Measurements from ENCODE around the gene NDEL1.

The NDEL1 gene

DNA sequence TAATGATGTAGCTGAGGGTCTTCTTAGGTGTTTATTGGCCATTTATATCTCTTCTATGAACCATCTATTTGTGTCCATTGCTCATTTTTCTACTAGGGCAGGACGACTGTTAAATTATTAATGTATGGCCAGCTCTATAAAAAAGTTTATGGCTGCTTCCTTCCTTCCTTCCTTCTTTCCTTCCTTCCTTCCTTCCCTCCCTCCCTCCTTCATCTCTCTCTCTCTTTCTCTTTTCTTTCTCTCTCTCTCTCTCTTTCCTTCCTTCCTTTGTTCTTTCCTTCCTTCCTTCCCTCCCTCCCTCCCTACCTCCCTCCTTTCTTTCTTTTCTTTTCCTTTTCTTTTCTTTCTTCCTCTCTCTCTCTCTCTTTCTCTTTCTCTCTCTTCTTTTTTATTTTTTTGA is 17.2 kb upstream of the NDEL1 start:
- no peak for DNase-seq

- no peak for DNase-seq
Measured at GRCh38 chr17:8419305-8419704, 16.4 kb upstream of the NDEL1 start.

GRCh38 chr17:8420041-8420934 is 15.4 kb upstream of the NDEL1 start:
- DNase-seq = no peak

GRCh38 chr17:8421571-8421970 is 14.1 kb upstream of the NDEL1 start:
- no peak for DNase-seq

DNA sequence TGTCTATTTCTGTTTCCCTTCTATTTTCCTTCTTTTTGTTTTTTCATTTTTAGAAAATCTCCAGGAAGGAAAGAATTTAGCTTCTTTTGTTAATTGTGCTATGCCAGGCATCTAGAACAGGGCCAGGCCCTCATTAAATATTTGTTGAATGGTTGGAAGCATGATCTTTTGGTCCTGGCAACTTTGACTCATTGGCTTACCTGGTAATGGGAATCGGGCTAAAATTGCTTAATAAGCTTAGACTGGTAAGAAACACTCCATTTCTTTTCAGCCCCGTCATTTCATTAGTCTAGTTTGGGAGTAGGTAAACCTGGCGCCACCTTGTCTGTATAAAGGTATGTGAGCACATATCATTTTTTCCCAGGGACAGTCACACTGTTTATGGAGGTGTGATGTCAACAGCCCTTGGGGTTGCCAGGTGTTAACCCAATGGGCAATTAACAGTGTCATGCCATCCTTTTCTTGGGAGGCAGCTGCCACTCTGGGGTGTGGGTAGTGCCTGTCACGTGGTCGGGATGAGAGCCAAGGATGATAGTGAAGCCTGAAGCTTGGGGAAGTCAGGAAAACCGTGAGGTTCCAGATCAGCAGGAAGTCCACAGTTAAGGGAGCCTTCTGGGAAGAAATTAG is 9.5 kb upstream of the NDEL1 start:
- DNase-seq = no peak

GRCh38 chr17:8426802-8427201 is 8.9 kb upstream of the NDEL1 start:
- no peak for DNase-seq

DNA sequence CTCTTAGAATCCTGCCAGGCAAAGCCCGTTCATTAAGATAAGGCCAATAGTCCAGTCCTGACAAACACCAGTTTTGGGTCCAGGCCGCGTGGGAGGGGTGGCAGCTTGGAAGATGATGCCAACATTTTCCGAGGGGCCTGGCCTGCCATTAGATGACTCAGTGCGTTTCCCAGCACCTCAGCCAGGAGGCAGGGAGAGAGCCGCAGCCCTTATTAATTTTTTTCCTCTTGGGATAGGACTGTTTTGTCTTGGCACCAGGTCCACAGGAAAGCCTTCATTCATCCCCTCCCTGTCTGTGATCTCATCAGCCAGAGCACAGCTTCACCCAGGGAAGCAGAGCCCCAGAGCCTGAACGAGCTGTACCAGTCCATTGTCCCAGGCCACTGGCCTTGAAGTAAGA is 4.7 kb upstream of the NDEL1 start:
- no peak for DNase-seq

GRCh38 chr17:8436169-8436843 is 622 bp downstream of the NDEL1 start:
- peak; percentile 49 for DNase-seq

GRCh38 chr17:8436844-8437171 is 1.1 kb downstream of the NDEL1 start:
- peak; percentile 24 for DNase-seq

DNA sequence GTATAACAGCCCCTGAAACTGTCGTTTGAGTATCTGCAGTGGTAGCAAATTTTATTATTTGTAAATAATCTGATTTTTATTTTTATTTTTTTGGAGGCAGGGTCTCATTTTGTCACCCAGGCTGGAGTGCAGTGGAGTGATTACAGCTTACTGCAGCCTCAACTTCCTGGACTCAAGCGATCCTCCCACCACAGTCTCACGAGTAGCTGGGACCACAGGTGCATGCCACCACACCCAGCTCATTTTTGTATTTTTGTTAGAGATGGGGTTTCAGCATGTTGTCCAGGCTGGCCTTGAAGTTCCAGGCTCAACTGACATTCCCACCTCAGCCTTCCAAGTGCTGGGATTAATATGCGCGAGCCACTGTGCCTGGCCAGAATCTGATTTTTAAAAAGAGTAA is 2.8 kb downstream of the NDEL1 start:
- DNase-seq = no peak

- no peak for DNase-seq
Measured at GRCh38 chr17:8439681-8440080, 4.0 kb downstream of the NDEL1 start.

DNA sequence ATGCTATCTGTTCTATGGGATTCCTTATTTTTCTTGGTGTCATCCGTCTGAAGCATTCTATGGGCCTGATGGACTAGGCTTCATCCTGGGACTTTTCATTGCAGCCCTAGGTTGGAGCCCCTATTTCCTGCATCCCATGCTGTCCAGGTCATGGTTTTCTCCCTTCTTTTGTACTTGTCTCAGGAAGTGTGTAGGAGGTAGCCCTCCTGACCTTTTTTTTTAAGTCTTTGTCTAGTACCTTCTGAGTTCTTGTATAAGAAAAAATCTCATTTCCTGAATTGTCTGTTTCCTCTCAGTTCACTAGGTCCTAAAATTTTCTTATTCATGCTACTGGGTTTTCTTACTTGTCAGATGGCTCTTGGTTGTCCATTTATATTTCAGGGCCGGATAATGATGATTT is 6.0 kb downstream of the NDEL1 start:
- no peak for DNase-seq

GRCh38 chr17:8442310-8442709 is 6.6 kb downstream of the NDEL1 start:
- no peak for DNase-seq

GRCh38 chr17:8443756-8444155 is 8.1 kb downstream of the NDEL1 start:
- DNase-seq = no peak

GRCh38 chr17:8444494-8444893 is 8.8 kb downstream of the NDEL1 start:
- no peak for DNase-seq

GRCh38 chr17:8445536-8445935 is 9.9 kb downstream of the NDEL1 start:
- DNase-seq = no peak

GRCh38 chr17:8447799-8448198 is 12.1 kb downstream of the NDEL1 start:
- no peak for DNase-seq

DNA sequence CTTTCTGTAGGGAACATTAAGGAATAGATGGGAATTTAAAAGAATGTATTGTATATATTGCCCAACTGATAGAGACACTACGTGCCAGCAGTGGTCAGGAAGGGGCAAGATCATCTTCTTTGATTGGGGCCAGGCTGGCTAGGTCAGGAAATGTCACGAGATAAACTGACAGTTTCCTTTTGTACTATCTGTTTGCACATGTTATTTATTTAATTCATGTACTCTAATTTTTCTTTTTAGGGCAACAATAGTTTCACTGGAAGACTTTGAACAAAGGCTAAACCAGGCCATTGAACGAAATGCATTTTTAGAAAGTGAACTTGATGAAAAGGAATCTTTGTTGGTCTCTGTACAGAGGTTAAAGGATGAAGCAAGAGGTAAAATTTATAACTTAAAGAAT is 12.6 kb downstream of the NDEL1 start:
- no peak for DNase-seq

DNA sequence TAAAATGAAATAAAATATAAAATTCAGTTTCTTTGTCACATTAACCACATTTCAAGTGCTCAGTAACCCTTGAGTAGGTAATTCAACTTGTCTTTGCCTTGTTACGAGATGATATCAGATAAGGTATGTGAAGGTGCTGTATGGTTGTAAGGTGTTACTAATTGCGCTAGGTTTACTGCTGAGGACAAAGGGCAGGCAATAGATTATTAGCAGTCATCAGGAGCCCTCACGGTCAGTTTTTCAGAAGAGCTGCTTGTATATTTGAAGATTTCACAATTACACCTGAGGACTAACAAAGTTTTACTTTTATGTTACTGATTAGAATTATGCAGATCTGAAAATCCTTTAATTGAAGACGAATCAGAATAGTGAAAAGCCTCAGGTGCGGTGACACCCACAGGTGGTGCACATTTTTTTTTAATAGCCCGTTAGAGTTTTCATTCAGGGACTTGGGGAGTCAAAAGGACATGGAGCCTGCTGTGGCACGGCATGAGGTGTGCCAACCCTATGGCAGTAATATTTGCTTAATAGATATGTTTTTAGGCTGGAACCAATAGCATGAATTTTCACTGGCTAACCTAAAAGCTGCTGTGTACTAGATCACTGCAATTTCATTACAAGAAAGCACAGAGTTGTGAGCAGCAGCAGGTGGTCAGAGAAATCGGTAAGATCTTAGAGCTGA is 16.4 kb downstream of the NDEL1 start:
- DNase-seq = no peak

DNA sequence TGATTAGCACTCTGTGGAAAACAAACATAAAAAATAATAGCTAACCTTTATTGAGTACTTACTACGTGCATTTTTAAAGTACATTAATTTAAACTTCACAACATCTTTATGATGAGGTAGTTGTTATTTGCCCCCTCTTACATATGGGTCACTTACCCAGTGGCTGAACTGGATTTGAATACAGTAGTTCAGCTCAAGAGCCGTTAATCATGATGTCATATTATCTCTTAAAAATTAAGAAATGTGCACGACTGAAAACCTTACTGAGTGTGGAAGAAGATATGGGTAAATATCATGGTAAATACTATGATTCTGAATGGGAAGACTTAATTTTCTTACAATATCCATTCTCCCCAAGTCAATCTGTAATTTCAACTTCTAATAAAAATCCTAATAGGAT is 17.6 kb downstream of the NDEL1 start:
- DNase-seq = no peak

DNA sequence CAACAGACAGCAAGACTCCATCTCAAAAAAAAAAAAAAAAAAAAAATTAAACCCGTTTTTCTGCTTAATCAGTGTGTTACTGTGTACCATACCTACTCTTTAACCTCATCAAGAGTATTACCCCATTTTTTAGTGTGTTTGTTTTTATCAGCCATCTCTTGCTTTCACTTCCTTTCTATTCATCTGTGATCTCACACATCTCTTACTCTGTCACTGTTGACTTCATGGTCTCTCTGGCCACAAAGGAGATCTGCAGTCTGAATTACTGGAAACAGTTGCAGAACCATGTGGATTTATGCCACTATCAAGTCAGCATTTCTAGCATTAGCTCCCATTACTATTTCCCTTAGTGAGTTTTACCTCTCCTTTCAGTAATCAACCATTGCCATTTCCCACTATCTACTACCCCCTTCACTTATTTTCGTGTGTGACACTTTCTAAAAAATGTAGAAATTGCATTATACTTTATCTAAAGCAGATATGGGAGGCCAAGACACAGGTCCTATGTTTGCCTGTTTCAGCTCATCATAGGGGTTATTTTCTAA is 20.1 kb downstream of the NDEL1 start:
- no peak for DNase-seq

GRCh38 chr17:8458128-8458527 is 22.4 kb downstream of the NDEL1 start:
- no peak for DNase-seq

DNA sequence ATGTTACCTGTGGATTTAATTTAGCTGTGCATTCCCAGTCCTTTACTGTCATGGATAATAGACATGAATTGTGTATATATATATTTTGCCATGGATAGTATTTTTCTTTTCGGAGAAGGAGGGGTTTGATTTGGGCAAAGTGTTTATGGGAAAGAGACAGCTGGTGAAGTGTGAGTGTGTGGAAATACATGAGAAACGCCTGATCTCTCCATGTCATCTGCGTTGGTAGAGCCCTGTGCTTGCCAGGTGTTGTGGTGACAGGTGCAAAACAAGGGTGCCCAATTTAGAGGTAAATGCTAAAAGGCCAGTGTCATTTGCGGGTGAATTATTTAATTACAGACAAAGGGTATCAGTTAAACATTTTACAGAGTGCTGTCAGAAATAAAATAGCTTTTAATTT is 23.4 kb downstream of the NDEL1 start:
- DNase-seq = peak; percentile 99
